Measurements from ENCODE around the gene WDR46.

Gene WDR46

GRCh38 chr6:33313709-33314514 lies 24.9 kb upstream of the WDR46 start, which contains the start of gene TAPBP:
TSS of gene TAPBP (minus strand) at chr6:33314078. CDS start at chr6:33314041, 37 bp downstream.
- no peak for DNase-seq

GRCh38 chr6:33313105-33313708 lies 24.2 kb upstream of the WDR46 start:
- no peak for DNase-seq

- DNase-seq = peak; percentile 37 to 52
Measured at GRCh38 chr6:33312361-33313104, 23.5 kb upstream of the WDR46 start.

GRCh38 chr6:33306356-33306755 lies 17.3 kb upstream of the WDR46 start:
- DNase-seq = no peak

- no peak for DNase-seq
Measured at GRCh38 chr6:33305052-33305451, 16.0 kb upstream of the WDR46 start.

- DNase-seq = no peak
Measured at GRCh38 chr6:33304216-33304615, 15.2 kb upstream of the WDR46 start.

GRCh38 chr6:33301877-33302276 lies 12.8 kb upstream of the WDR46 start:
- no peak for DNase-seq

- DNase-seq = peak; percentile 92 to 95
Measured at GRCh38 chr6:33299237-33299944, 10.4 kb upstream of the WDR46 start.

GRCh38 chr6:33298773-33299236 lies 9.8 kb upstream of the WDR46 start, which contains the start of gene RGL2:
TSS of gene RGL2 (minus strand) at chr6:33298942. CDS start at chr6:33298610, 332 bp downstream.
- peak in 1 of 2 experiments; percentile 57 for DNase-seq

- DNase-seq = no peak
Measured at GRCh38 chr6:33297956-33298772, 9.1 kb upstream of the WDR46 start.

- DNase-seq = no peak
Measured at GRCh38 chr6:33297406-33297955, 8.4 kb upstream of the WDR46 start.

GRCh38 chr6:33296797-33297405 lies 7.9 kb upstream of the WDR46 start:
- no peak for DNase-seq

GRCh38 chr6:33295621-33296369 lies 6.8 kb upstream of the WDR46 start:
- no peak for DNase-seq

GRCh38 chr6:33294086-33294823 lies 5.2 kb upstream of the WDR46 start:
- no peak for DNase-seq

GRCh38 chr6:33292996-33293682 lies 4.1 kb upstream of the WDR46 start:
- no peak for DNase-seq

- no peak for DNase-seq
Measured at GRCh38 chr6:33290459-33290858, 1.4 kb upstream of the WDR46 start.

GRCh38 chr6:33289784-33290315 lies 811 bp upstream of the WDR46 start:
- no peak for DNase-seq

- DNase-seq = no peak
Measured at GRCh38 chr6:33288141-33288920, 708 bp downstream of the WDR46 start.

Measured in NCI-H1930 (cell line).